GM12891 (cell line): Measurements from ENCODE around the gene LMNA.

Source experiments
- PAX5 ChIP-seq: IDR thresholded peaks from 2 replicates; pipeline ENCODE4 v1.6.1; 2011; ENCODE audit warnings: low read length, moderate library complexity, mild to moderate bottlenecking; ENCODE audit not compliant: insufficient read depth, severe bottlenecking
- POLR2A ChIP-seq: IDR thresholded peaks from 2 replicates; pipeline ENCODE4 v1.6.1; 2011; ENCODE audit warnings: low read depth, low read length, control low read depth
- POLR2AphosphoS5 ChIP-seq: IDR thresholded peaks from 2 replicates; pipeline ENCODE4 v1.6.1; 2011; ENCODE audit warnings: low read depth, low read length, control low read depth
- SPI1 ChIP-seq: IDR thresholded peaks from 2 replicates; pipeline ENCODE4 v1.6.1; 2011; ENCODE audit warnings: low read depth, low read length, control low read depth
- TAF1 ChIP-seq: IDR thresholded peaks from 2 replicates; pipeline ENCODE4 v1.6.1; 2011; ENCODE audit warnings: low read depth, low read length, control low read depth

DNA sequence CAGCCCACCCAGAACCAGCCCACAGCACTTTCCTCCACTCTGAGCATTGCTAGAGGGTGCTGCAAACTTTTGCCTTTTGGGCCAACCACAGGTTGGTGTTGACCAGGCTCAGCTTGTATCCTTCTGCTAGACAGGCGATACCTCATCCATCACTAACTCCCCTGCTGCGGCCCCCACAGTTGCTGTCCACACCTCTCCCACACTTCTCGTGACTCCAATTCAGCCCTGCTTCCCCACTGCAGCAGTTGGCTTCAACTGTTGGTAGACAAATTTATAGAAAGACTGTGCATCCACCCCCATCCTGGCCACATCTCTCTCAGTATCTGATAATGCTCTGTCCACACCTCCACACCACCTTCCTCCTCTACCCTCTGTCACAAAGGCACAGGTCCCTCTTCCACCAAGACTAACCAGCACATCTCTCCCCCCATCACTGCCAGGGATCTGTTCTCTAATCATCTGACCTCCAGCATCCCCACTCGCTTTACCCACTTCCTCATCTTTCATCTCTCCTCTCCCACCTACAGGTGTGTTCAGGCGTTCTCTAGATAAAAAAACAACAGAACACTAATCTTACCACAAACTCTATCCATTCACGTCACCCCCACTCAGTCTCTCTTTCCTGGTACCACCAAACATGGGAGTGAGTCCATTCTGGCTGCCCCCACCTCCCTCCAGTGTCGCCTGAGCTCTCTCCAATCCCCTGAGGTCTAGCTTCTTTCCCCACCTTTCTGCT is 63.6 kb downstream of the LMNA start:
- TF ChIP-seq TAF1 (no peak), POLR2A (no peak), POLR2AphosphoS5 (no peak), SPI1 (peak; percentile 83), PAX5 (no peak)
